Neural progenitor cell (in vitro differentiated cells): ENCODE data around the gene CHST13. TPM values are rescaled to one million over a fixed set of nuclear protein-coding genes. Genes with fewer than 3 reads are reported as not detected.
A peak's percentile ranks its signal among the peaks of the same experiment; 100 is the strongest.

Source experiments
- DNase-seq: peaks from one replicate; pipeline ENCODE4 v3.0.0-alpha.2; 2016; ENCODE audit warnings: low spot score
- H2AFZ ChIP-seq: fragments of 200-600 bp; sonication (generic); replicated peaks from 2 replicates; pipeline ENCODE4 v1.6.1; 2016; ENCODE audit warnings: antibody characterized with exemption
- H3F3A ChIP-seq: fragments of 200-600 bp; sonication (generic); 2 replicates; pipeline ENCODE4 v1.6.1; 2016; ENCODE audit warnings: antibody characterized with exemption, low read depth
- H3K27ac ChIP-seq: fragments of 200-600 bp; sonication (generic); 2 replicates; pipeline ENCODE4 v1.5.1; 2016; ENCODE audit warnings: mild to moderate bottlenecking
- H3K27me3 ChIP-seq: fragments of 200-600 bp; sonication (generic); 2 replicates; pipeline ENCODE4 v1.6.1; 2016; ENCODE audit warnings: mild to moderate bottlenecking, moderate library complexity
- H3K36me3 ChIP-seq: fragments of 200-600 bp; sonication (generic); 2 replicates; pipeline ENCODE4 v1.5.1; 2016
- H3K4me1 ChIP-seq: fragments of 200-600 bp; sonication (generic); 2 replicates; pipeline ENCODE4 v1.6.1; 2016; ENCODE audit warnings: mixed run types
- H3K4me2 ChIP-seq: fragments of 200-600 bp; sonication (generic); 2 replicates; pipeline ENCODE4 v1.6.1; 2016
- H3K4me3 ChIP-seq: fragments of 200-600 bp; sonication (generic); 2 replicates; pipeline ENCODE4 v1.5.1; 2016
- H3K79me2 ChIP-seq: fragments of 200-600 bp; sonication (generic); 2 replicates; pipeline ENCODE4 v1.6.1; 2016; ENCODE audit warnings: low read depth
- H3K9ac ChIP-seq: fragments of 200-600 bp; sonication (generic); 2 replicates; pipeline ENCODE4 v1.6.1; 2016
- H3K9me3 ChIP-seq: fragments of 200-600 bp; sonication (generic); 2 replicates; pipeline ENCODE4 v1.5.1; 2016; ENCODE audit warnings: low read depth
- H4K20me1 ChIP-seq: fragments of 200-600 bp; sonication (generic); 2 replicates; pipeline ENCODE4 v1.6.1; 2016; ENCODE audit warnings: low read depth
- H3K27ac Mint-ChIP-seq: 3 replicates; pipeline ENCODE4 v1.8.0; 2021; ENCODE audit warnings: mixed read lengths
- H3K27me3 Mint-ChIP-seq: 2 replicates; pipeline ENCODE4 v1.8.0; 2022; ENCODE audit warnings: low read depth, mild to moderate bottlenecking, inconsistent platforms, moderate library complexity, mixed read lengths; ENCODE audit not compliant: insufficient read depth
- H3K36me3 Mint-ChIP-seq: 3 replicates; pipeline ENCODE4 v1.8.0; 2021; ENCODE audit warnings: mixed read lengths
- H3K4me1 Mint-ChIP-seq: 3 replicates; pipeline ENCODE4 v1.8.0; 2021; ENCODE audit warnings: mixed read lengths
- H3K4me3 Mint-ChIP-seq: 3 replicates; pipeline ENCODE4 v1.8.0; 2021; ENCODE audit warnings: mild to moderate bottlenecking, moderate library complexity, mixed read lengths
- H3K9me3 Mint-ChIP-seq: 3 replicates; pipeline ENCODE4 v1.8.0; 2020; ENCODE audit warnings: mixed read lengths
- EZH2 ChIP-seq: fragments of 200-600 bp; sonication (generic); IDR thresholded peaks from 2 replicates; pipeline ENCODE4 v1.6.1; 2017; ENCODE audit warnings: antibody characterized with exemption, mild to moderate bottlenecking, moderate library complexity
- EZH2phosphoT487 ChIP-seq: fragments of 200-600 bp; sonication (generic); IDR thresholded peaks from 2 replicates; pipeline ENCODE4 v1.6.1; 2017; ENCODE audit warnings: antibody characterized with exemption
- total RNA-seq: library from RNA; depleted of rRNA; stranded (reverse); fragments of >200 nt; gene quantifications from 2 replicates; pipeline ENCODE4 v1.2.3, GENCODE V29; 2015; ENCODE audit warnings: low replicate concordance
- TF ChIP-seq, protein P1 (sequence below): fragments of 200-600 bp; sonication (generic); IDR thresholded peaks from 2 replicates; pipeline ENCODE4 v1.5.1; 2017; ENCODE audit warnings: antibody characterized with exemption, mild to moderate bottlenecking

CHST13 gene
- total RNA-seq, 1 donor from 2014 or later: 0.09 TPM

DNA sequence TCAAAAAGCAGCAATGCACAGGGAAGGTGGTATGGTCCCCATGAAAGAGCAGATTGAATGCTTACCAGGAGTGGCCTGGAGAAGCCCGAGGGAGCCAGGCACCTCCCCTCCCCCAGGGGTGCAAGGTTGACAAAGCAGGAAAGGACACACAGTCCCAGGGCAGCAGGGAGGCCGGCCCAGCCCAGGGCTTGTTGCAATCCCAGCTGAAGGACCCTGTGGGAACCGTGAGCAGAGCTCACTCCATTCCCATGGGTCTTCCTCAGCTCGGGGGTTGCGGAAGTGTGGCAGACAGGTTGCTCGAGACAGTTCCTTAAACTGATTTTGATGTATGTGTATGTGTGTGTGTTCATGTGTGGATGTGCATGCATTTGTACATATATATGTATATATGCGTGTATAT lies 22.2 kb upstream of the CHST13 start:
- no peaks in the 10 kb centered on the region for H3K9me3 Mint-ChIP-seq
- H2AFZ ChIP-seq: no peak overlapping the region
- H3K9ac ChIP-seq: no peak overlapping the region
- peak overlapping the region; percentile 32 for H3K4me2 ChIP-seq
- no peaks in the 10 kb centered on the region for H4K20me1 ChIP-seq
- no peak overlapping the region for H3K27ac ChIP-seq
- no peaks in the 10 kb centered on the region for H3K36me3 ChIP-seq
- H3K4me1 ChIP-seq: peaks cover 15% of the 10 kb centered on the region
- no peaks in the 10 kb centered on the region for H3K79me2 ChIP-seq
- peak; percentile 26 for DNase-seq
- H3F3A ChIP-seq: peaks cover 10% of the 10 kb centered on the region
- no peaks in the 10 kb centered on the region for H3K27me3 ChIP-seq
- H3K27ac Mint-ChIP-seq: no peak overlapping the region
- peaks cover 14% of the 10 kb centered on the region for H3K4me1 Mint-ChIP-seq
- no peaks in the 10 kb centered on the region for H3K9me3 ChIP-seq
- peaks cover 2% of the 10 kb centered on the region for H3K27me3 Mint-ChIP-seq
- no peaks in the 10 kb centered on the region for H3K36me3 Mint-ChIP-seq
- TF ChIP-seq, protein P1, sequence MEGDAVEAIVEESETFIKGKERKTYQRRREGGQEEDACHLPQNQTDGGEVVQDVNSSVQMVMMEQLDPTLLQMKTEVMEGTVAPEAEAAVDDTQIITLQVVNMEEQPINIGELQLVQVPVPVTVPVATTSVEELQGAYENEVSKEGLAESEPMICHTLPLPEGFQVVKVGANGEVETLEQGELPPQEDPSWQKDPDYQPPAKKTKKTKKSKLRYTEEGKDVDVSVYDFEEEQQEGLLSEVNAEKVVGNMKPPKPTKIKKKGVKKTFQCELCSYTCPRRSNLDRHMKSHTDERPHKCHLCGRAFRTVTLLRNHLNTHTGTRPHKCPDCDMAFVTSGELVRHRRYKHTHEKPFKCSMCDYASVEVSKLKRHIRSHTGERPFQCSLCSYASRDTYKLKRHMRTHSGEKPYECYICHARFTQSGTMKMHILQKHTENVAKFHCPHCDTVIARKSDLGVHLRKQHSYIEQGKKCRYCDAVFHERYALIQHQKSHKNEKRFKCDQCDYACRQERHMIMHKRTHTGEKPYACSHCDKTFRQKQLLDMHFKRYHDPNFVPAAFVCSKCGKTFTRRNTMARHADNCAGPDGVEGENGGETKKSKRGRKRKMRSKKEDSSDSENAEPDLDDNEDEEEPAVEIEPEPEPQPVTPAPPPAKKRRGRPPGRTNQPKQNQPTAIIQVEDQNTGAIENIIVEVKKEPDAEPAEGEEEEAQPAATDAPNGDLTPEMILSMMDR: no peak
- no peak for TF ChIP-seq EZH2phosphoT487
- TF ChIP-seq EZH2: no peak
- H3K4me3 ChIP-seq: no peak overlapping the region
- H3K4me3 Mint-ChIP-seq: no peak overlapping the region

DNA sequence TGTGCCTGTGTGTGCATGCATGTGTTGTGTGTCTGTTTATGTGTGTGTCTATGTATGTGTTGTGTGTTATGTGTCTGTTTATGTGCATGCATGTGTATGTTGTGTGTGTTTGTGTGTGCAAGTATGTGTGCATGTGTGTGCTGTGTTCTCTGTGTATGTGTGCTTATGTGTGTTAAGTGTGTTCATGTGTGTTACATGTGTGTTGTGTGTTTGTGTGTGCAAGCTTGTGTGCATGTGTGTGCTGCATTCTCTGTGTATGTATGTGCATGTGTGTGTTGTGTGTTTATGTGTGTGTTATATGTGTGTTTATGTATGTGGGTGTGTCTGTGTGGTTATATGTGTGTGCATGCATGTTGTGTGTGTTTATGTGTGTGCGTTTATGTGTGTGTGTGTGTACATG lies 21.3 kb upstream of the CHST13 start:
- no peaks in the 10 kb centered on the region for H3K27me3 ChIP-seq
- no peak overlapping the region for H3K27ac Mint-ChIP-seq

DNA sequence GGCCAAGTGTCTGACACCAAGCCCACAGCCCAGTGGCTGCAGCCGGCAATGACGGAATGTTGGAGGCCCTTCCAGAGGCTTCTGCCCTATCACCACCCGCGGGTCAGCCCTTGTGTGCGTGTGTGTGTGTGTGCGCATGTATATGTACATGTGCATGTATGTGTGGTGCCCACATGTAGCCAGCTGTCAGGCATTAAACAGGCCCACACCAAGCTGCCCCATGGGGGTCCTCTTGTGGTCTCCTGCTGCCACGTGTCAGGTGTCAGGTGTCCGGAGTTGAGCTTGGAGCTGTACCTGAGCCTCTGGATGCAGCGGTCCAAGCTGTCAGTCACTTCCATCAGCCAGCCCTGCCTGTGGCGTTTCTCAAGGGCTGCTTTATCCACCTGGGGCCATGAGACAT lies 20.3 kb upstream of the CHST13 start:
- peaks cover 2% of the 10 kb centered on the region for H3K27me3 Mint-ChIP-seq
- no peaks in the 10 kb centered on the region for H3K79me2 ChIP-seq
- no peaks in the 10 kb centered on the region for H3K9me3 Mint-ChIP-seq
- no peak for DNase-seq
- no peaks in the 10 kb centered on the region for H3K27me3 ChIP-seq
- H3K4me3 ChIP-seq: no peak overlapping the region
- H3K4me1 Mint-ChIP-seq: peaks cover 12% of the 10 kb centered on the region
- no peaks in the 10 kb centered on the region for H4K20me1 ChIP-seq
- peaks cover 10% of the 10 kb centered on the region for H3F3A ChIP-seq
- H2AFZ ChIP-seq: no peak overlapping the region
- H3K36me3 Mint-ChIP-seq: no peaks in the 10 kb centered on the region
- no peak overlapping the region for H3K27ac ChIP-seq
- no peak overlapping the region for H3K9ac ChIP-seq
- no peak overlapping the region for H3K27ac Mint-ChIP-seq
- no peaks in the 10 kb centered on the region for H3K36me3 ChIP-seq
- peaks cover 15% of the 10 kb centered on the region for H3K4me1 ChIP-seq
- TF ChIP-seq EZH2phosphoT487 (no peak), EZH2 (no peak)
- TF ChIP-seq, protein P1: no peak
- H3K4me2 ChIP-seq: no peak overlapping the region
- no peaks in the 10 kb centered on the region for H3K9me3 ChIP-seq
- H3K4me3 Mint-ChIP-seq: no peak overlapping the region

More for the DNA sequence above, 21.3 kb upstream of the CHST13 start:
- no peak overlapping the region for H3K4me3 ChIP-seq
- peaks cover 15% of the 10 kb centered on the region for H3K4me1 ChIP-seq
- no peak for DNase-seq
- no peak overlapping the region for H3K9ac ChIP-seq
- TF ChIP-seq EZH2phosphoT487 (no peak), EZH2 (no peak)
- TF ChIP-seq, protein P1: no peak
- H4K20me1 ChIP-seq: no peaks in the 10 kb centered on the region
- peaks cover 2% of the 10 kb centered on the region for H3K27me3 Mint-ChIP-seq
- H3K27ac ChIP-seq: no peak overlapping the region
- H3K79me2 ChIP-seq: no peaks in the 10 kb centered on the region
- no peak overlapping the region for H3K4me3 Mint-ChIP-seq
- no peak overlapping the region for H2AFZ ChIP-seq
- no peak overlapping the region for H3K4me2 ChIP-seq
- no peaks in the 10 kb centered on the region for H3K9me3 Mint-ChIP-seq
- H3F3A ChIP-seq: peaks cover 10% of the 10 kb centered on the region
- H3K36me3 Mint-ChIP-seq: no peaks in the 10 kb centered on the region
- H3K4me1 Mint-ChIP-seq: peaks cover 14% of the 10 kb centered on the region
- no peaks in the 10 kb centered on the region for H3K9me3 ChIP-seq
- H3K36me3 ChIP-seq: no peaks in the 10 kb centered on the region
